B cell (primary cell): ENCODE measurements around the gene MMP23B. TPM values are rescaled to one million over a fixed set of nuclear protein-coding genes. Genes with fewer than 3 reads are reported as not detected.

Experiments
- ATAC-seq: fragments of 200-7000 bp; cut with Tn5 transposase; one replicate; pipeline ENCODE4 v1.10.0; 2021; ENCODE audit warnings: low read depth, mild to moderate bottlenecking, moderate number of reproducible peaks, moderate library complexity
- CTCF ChIA-PET: fragments of 350-600 bp; sonication (Branson Sonifier 250); formaldehyde crosslinking; loops from one replicate; lab custom pipeline; 2021; ENCODE audit warnings: antibody characterized with exemption, inconsistent platforms; lab: Charles Lee
- POLR2A ChIA-PET: fragments of 350-600 bp; sonication (Branson Sonifier 250); formaldehyde crosslinking; loops from one replicate; lab custom pipeline; 2021; ENCODE audit warnings: antibody characterized with exemption; lab: Charles Lee
- DNase-seq: peaks from one replicate; pipeline ENCODE4 v3.0.0; 2013
- H2AFZ ChIP-seq: 2 replicates; pipeline ENCODE4 v1.6.1; 2012; ENCODE audit warnings: mild to moderate bottlenecking, low read depth, low read length; ENCODE audit not compliant: insufficient read depth, poor library complexity, severe bottlenecking
- H3K27ac ChIP-seq, 2 donors: 1 replicate in 1 of 2; 2 replicates in 1 of 2; pipeline ENCODE4 v1.5.1; 2012 to 2013; ENCODE audit warnings: low read length in 2 of 2, mild to moderate bottlenecking in 2 of 2, moderate library complexity in 1 of 2
- H3K27me3 ChIP-seq, 4 experiments: fragments of 200-600 bp in 1 of 4; sonication (generic) in 1 of 4; replicated peaks in 1 of 4; 1 replicate in 2 of 4; 2 replicates in 2 of 4; pipeline versions ENCODE4 v1.6.1 to v1.7.0; 2013 to 2016; ENCODE audit warnings: low read length in 3 of 4, mild to moderate bottlenecking in 2 of 4, mixed read lengths in 1 of 4, moderate library complexity in 1 of 4; ENCODE audit not compliant: insufficient read depth in 4 of 4, control insufficient read depth in 3 of 4; ENCODE audit errors: control extremely low read depth in 1 of 4
- H3K36me3 ChIP-seq, 2 experiments: replicated peaks in 1 of 2; 1 replicate in 1 of 2; 2 replicates in 1 of 2; pipeline versions ENCODE4 v1.6.1 to v1.7.1; 2013; ENCODE audit warnings: low read length in 1 of 2; ENCODE audit not compliant: insufficient read depth in 2 of 2, control insufficient read depth in 1 of 2; ENCODE audit errors: control extremely low read depth in 1 of 2, extremely low read depth in 1 of 2
- H3K4me1 ChIP-seq, 2 donors: fragments of 200-600 bp in 1 of 2; sonication (generic) in 1 of 2; 1 replicate in 1 of 2; 2 replicates in 1 of 2; pipeline versions ENCODE4 v1.5.1 to v1.6.1; 2013 to 2017; ENCODE audit warnings: low read length in 2 of 2; ENCODE audit not compliant: control insufficient read depth in 2 of 2, insufficient read depth in 2 of 2
- H3K4me2 ChIP-seq: replicated peaks from 2 replicates; pipeline ENCODE3; 2012; ENCODE audit warnings: mild to moderate bottlenecking, low read depth, low read length; ENCODE audit not compliant: poor library complexity, severe bottlenecking
- H3K4me3 ChIP-seq, 5 experiments: fragments of 200-600 bp in 1 of 5; sonication (generic) in 1 of 5; 1 replicate in 3 of 5; 2 replicates in 2 of 5; pipeline versions ENCODE4 v1.5.1 to v1.7.0; 2011 to 2016; ENCODE audit warnings: low read length in 4 of 5, mild to moderate bottlenecking in 4 of 5, low read depth in 2 of 5, control low read depth in 1 of 5, moderate library complexity in 1 of 5; ENCODE audit not compliant: insufficient read depth in 1 of 5; ENCODE audit errors: control extremely low read depth in 1 of 5, extremely low read depth in 1 of 5
- H3K79me2 ChIP-seq: fragments of 200-600 bp; sonication (generic); one replicate; pipeline ENCODE4 v1.6.0; 2016; ENCODE audit warnings: low read length; ENCODE audit not compliant: control insufficient read depth, insufficient read depth
- H3K9ac ChIP-seq: fragments of 200-600 bp; sonication (generic); 2 replicates; pipeline ENCODE4 v1.6.1; 2017; ENCODE audit warnings: mild to moderate bottlenecking, low read length, moderate library complexity
- H3K9me3 ChIP-seq, 3 donors: one replicate each; pipeline versions ENCODE4 v1.6.1 to v1.7.1; 2013; ENCODE audit warnings: low read length in 2 of 3; ENCODE audit not compliant: control insufficient read depth in 2 of 3, insufficient read depth in 1 of 3; ENCODE audit errors: control extremely low read depth in 1 of 3
- H4K20me1 ChIP-seq: 2 replicates; pipeline ENCODE4 v1.6.0; 2012; ENCODE audit warnings: mild to moderate bottlenecking, low read length; ENCODE audit not compliant: insufficient read depth, control insufficient read depth, poor library complexity, severe bottlenecking
- H3K27ac Mint-ChIP-seq: one replicate; pipeline ENCODE4 v1.8.0; 2021; ENCODE audit warnings: mixed read lengths
- H3K27me3 Mint-ChIP-seq: one replicate; pipeline ENCODE4 v1.8.0; 2021; ENCODE audit warnings: mixed read lengths
- H3K4me1 Mint-ChIP-seq: one replicate; pipeline ENCODE4 v1.8.0; 2021; ENCODE audit warnings: mixed read lengths
- H3K4me3 Mint-ChIP-seq: one replicate; pipeline ENCODE4 v1.8.0; 2021; ENCODE audit warnings: mixed read lengths
- H3K9me3 Mint-ChIP-seq: one replicate; pipeline ENCODE4 v1.8.0; 2022; ENCODE audit warnings: mixed read lengths; ENCODE audit not compliant: insufficient read depth
- EZH2 ChIP-seq: IDR thresholded peaks from 2 replicates; pipeline ENCODE4 v1.6.1; 2012; ENCODE audit warnings: borderline replicate concordance, low read depth, mild to moderate bottlenecking, moderate library complexity, low read length; ENCODE audit not compliant: insufficient read depth, poor library complexity, severe bottlenecking
- WGBS: methylation state at CpG from one replicate; pipeline ENCODE4 v1.1.5; 2013; ENCODE audit warnings: missing lambda C conversion rate; ENCODE audit not compliant: insufficient coverage; 5-methylcytosine and 5-hydroxymethylcytosine counted together
- intact Hi-C: fragments of 100-400 bp; cut with micrococcal nuclease; formaldehyde crosslinking; loops from one replicate; pipeline ENCODE4 v1.10.0; 2022
- polyA plus RNA-seq: library from polyadenylated mRNA; depleted of rRNA; stranded (reverse); fragments of >200 nt; gene quantifications from 2 replicates; pipeline ENCODE4 v1.2.3, GENCODE V29; 2012
- total RNA-seq, 2 donors: library from RNA; stranded (reverse); fragments of 120-200 nt in 1 of 2; gene quantifications; 1 replicate in 1 of 2; 2 replicates in 1 of 2; pipeline versions ENCODE4 v1.2.3 to v1.2.4, GENCODE V29; 2013 to 2022
- TF ChIP-seq, protein P1 (sequence below): fragments of 200-600 bp; IDR thresholded peaks from one replicate; pipeline ENCODE4 v1.8.0; 2022; ENCODE audit warnings: antibody characterized with exemption, mild to moderate bottlenecking

MMP23B gene
- total and polyA plus RNA-seq, 2 donors (not counting 1 experiment from before 2014, with no cell fraction given): 1.0 to 1.7 TPM

- peak overlapping the region; percentile 98 for H3K4me3 Mint-ChIP-seq
- Histone ChIP-seq H3K4me2 (peak overlapping the region; percentile 92), H2AFZ (peak overlapping the region; percentile 69), H3K27me3 (peaks cover 0 to 13% (median 4%) of the 10 kb centered on the region in 4 experiments), H4K20me1 (no peaks in the 10 kb centered on the region), H3K9ac (peak overlapping the region; percentile 51), H3K36me3 (no peaks in the 10 kb centered on the region), H3K4me1 (peaks cover 15 to 21% of the 10 kb centered on the region in 2 donors), H3K4me3 (peak overlapping the region in 4 of 5 experiments; percentile 17 to 55 (median 48)), H3K9me3 (peaks cover 0 to 8% (median 0%) of the 10 kb centered on the region in 3 donors), H3K27ac (peak overlapping the region; percentile 41 to 66), H3K79me2 (no peaks in the 10 kb centered on the region)
- DNase-seq: peak; percentile 97
- H3K9me3 Mint-ChIP-seq: no peaks in the 10 kb centered on the region
- 4% methylated on average over 63 of the region's 81 CpGs for WGBS
- intact Hi-C loops: loop anchor here (2.0 kb wide), 1 partner anchor 16 kb away; the partner anchor contains the start of gene MIB2
- H3K4me1 Mint-ChIP-seq: peaks cover 4% of the 10 kb centered on the region
- ChIA-PET POLR2A (interaction anchor here (0.6 to 2.5 kb wide), 8 partner anchors 13 to 876 kb away, joined by 3 to 19 read pairs (median 5); partner anchors contain the start of gene MIB2), CTCF (interaction anchor here (0.6 to 2.2 kb wide), 2 partner anchors 15 to 51 kb away, joined by 3 to 13 read pairs; partner anchors contain the start of gene MIB2)
- peak; percentile 74 for ATAC-seq
- TF ChIP-seq, protein P1, sequence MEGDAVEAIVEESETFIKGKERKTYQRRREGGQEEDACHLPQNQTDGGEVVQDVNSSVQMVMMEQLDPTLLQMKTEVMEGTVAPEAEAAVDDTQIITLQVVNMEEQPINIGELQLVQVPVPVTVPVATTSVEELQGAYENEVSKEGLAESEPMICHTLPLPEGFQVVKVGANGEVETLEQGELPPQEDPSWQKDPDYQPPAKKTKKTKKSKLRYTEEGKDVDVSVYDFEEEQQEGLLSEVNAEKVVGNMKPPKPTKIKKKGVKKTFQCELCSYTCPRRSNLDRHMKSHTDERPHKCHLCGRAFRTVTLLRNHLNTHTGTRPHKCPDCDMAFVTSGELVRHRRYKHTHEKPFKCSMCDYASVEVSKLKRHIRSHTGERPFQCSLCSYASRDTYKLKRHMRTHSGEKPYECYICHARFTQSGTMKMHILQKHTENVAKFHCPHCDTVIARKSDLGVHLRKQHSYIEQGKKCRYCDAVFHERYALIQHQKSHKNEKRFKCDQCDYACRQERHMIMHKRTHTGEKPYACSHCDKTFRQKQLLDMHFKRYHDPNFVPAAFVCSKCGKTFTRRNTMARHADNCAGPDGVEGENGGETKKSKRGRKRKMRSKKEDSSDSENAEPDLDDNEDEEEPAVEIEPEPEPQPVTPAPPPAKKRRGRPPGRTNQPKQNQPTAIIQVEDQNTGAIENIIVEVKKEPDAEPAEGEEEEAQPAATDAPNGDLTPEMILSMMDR: no peak
- peak; percentile 39 for TF ChIP-seq EZH2
- peak overlapping the region; percentile 99 for H3K27ac Mint-ChIP-seq
- H3K27me3 Mint-ChIP-seq: peaks cover 3% of the 10 kb centered on the region
These were observed 1.6 kb upstream of the MMP23B start for GRCh38 chr1:1630191-1630964.
